Lower leg skin (tissue), 4 donors: ENCODE results near the gene C1orf50. TPM values are rescaled to one million over a fixed set of nuclear protein-coding genes. Genes with fewer than 3 reads are reported as not detected.

Source experiments
- DNase-seq, 2 donors: peaks; one replicate each; pipeline ENCODE4 v3.0.0-alpha.2; 2019; ENCODE audit warnings: low spot score in 2 of 2
- H3K4me3 ChIP-seq: fragments of 200-600 bp; sonication (generic); 2 replicates; pipeline ENCODE4 v1.5.1; 2017; ENCODE audit warnings: mild to moderate bottlenecking, low read depth; ENCODE audit not compliant: poor library complexity, severe bottlenecking
- CTCF ChIP-seq, 3 donors: fragments of 450-650 bp; IDR thresholded peaks; one replicate each; pipeline ENCODE4 v1.5.1; 2016; ENCODE audit warnings: antibody characterized with exemption in 3 of 3, mild to moderate bottlenecking in 3 of 3, moderate library complexity in 2 of 3
- POLR2A ChIP-seq, 2 donors: fragments of 450-650 bp; IDR thresholded peaks; one replicate each; pipeline ENCODE4 v1.6.1; 2016 to 2017; ENCODE audit warnings: antibody characterized with exemption in 2 of 2, mild to moderate bottlenecking in 1 of 2, moderate library complexity in 1 of 2
- WGBS, 2 donors: methylation state at CpG; one replicate each; pipeline ENCODE4 v1.1.5; 2018; 5-methylcytosine and 5-hydroxymethylcytosine counted together
- intact Hi-C: fragments of 100-400 bp; cut with DNase I; formaldehyde crosslinking; loops from one replicate; pipeline ENCODE4 v1.15.0; 2023; ENCODE audit warnings: low total_unique reads
- total RNA-seq, 4 donors: library from RNA; depleted of rRNA; stranded (reverse); fragments of >200 nt; gene quantifications; one replicate each; pipeline ENCODE4 v1.1.0, GENCODE V29; 2016

C1orf50 gene
- total RNA-seq, 4 donors from 2014 or later = 2.5 to 6.7 (median 3.6) TPM

- no peak for TF ChIP-seq POLR2A (IDR thresholded peaks at IDR 0.05)
- TF ChIP-seq CTCF (IDR thresholded peaks at IDR 0.05) = no peak
- DNase-seq = no peak
- no peak overlapping the region for H3K4me3 ChIP-seq
- intact Hi-C loops = no loop called here
- WGBS, 2 donors = 91 to 96% methylated on average over 4 of the region's 4 CpGs
These were observed 5.5 kb upstream of the C1orf50 start for GRCh38 chr1:42761567-42761966.

- DNase-seq = peak in 1 of 2 donors; percentile 71
- TF ChIP-seq CTCF (IDR thresholded peaks at IDR 0.05) = no peak
- no peak overlapping the region for H3K4me3 ChIP-seq
- intact Hi-C loops = no loop called here
- 67 to 70% methylated on average over 5 of the region's 5 CpGs for WGBS, 2 donors
These were observed 4.8 kb upstream of the C1orf50 start for GRCh38 chr1:42762269-42762668.

GRCh38 chr1:42765269-42765668 is 1.8 kb upstream of the C1orf50 start:
- H3K4me3 ChIP-seq = peak overlapping the region; percentile 83
- intact Hi-C loops = no loop called here
- no peak for DNase-seq
- WGBS, 2 donors = 16 to 22% methylated on average over 7 of the region's 7 CpGs
- no peak for TF ChIP-seq POLR2A (IDR thresholded peaks at IDR 0.05)
- no peak for TF ChIP-seq CTCF (IDR thresholded peaks at IDR 0.05)

GRCh38 chr1:42765832-42766740 is 963 bp upstream of the C1orf50 start:
- 1 to 3% methylated on average over 17 to 21 of the region's 44 CpGs for WGBS, 2 donors
- TF ChIP-seq CTCF (IDR thresholded peaks at IDR 0.05) = no peak
- no peak for TF ChIP-seq POLR2A (IDR thresholded peaks at IDR 0.05)
- DNase-seq = peak in 1 of 2 donors; percentile 88
- peak overlapping the region; percentile 83 for H3K4me3 ChIP-seq
- intact Hi-C loops = no loop called here

- TF ChIP-seq CTCF (IDR thresholded peaks at IDR 0.05) = no peak
- no peak for TF ChIP-seq POLR2A (IDR thresholded peaks at IDR 0.05)
- no peak for DNase-seq
- H3K4me3 ChIP-seq = peak overlapping the region; percentile 96
- WGBS, 2 donors = 3% methylated on average over 15 to 21 of the region's 23 CpGs
- intact Hi-C loops = no loop called here
These were observed 506 bp downstream of the C1orf50 start for GRCh38 chr1:42767510-42768000.
